Measurements from ENCODE around the gene B9D2.

B9D2 gene

GRCh38 chr19:41325947-41326706, 37.8 kb downstream of the B9D2 start:
- DNase-seq, result no peak

GRCh38 chr19:41325640-41325946, 38.4 kb downstream of the B9D2 start:
- DNase-seq, result no peak

DNA sequence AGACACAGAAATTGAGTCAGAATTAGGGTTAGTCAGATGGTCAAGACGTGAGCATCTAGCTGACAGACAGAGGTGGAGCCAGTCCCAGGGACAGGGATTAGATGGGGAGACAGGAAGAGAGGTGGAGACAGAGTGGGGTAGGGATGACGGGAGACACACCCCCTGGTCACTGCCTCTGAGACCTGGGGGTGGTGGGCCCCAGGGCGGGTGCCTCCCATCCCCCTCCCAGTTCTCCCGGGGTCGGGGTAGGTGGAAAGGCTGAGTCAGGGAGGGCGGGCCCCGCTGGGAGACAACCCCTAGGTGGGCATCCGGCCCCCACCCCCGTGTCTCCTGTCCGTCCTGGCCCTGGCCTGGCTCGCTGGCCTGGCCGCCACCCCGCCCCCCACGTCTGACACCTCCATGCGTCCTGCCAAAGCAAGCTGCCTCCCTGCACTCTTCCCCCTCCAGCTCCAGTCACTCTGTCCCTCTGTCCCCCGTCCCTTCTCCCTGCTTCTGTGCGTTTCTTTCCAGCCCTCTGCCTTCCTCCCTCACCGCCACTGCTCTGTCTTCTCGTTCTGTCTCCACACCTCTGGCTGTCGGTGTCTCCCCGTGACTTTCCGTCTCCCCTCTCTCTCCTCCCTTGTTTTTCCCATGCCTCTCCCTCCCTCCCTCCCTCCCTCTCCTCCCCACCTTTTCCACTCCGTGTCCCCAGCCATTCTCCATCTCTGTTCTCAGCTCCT, 38.9 kb downstream of the B9D2 start:
- DNase-seq, result no peak

GRCh38 chr19:41324231-41324702, 39.7 kb downstream of the B9D2 start:
- DNase-seq, result no peak

- DNase-seq, result no peak
These were observed 40.4 kb downstream of the B9D2 start for GRCh38 chr19:41323430-41324125.

DNA sequence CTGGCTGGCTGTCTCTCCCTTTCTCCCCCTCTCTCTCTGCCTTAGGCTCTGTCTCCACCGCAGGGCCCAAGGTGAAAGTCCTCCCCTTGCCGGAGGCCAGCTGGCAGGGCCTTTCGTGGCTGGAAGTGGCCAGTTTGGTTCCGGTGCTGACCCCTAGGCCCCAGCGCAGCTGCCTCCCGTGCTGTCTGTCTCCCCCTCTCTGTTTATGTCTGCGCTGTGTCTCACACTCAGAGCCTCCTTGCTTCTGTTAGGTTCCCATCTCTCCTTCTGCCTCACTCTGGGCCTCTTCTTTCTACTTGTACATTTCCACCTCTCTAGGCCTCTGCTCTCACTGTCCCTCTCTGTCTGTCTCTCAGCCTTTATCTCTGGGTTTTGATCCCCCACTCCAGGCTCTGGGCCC, 40.9 kb downstream of the B9D2 start:
- DNase-seq, result no peak

DNA sequence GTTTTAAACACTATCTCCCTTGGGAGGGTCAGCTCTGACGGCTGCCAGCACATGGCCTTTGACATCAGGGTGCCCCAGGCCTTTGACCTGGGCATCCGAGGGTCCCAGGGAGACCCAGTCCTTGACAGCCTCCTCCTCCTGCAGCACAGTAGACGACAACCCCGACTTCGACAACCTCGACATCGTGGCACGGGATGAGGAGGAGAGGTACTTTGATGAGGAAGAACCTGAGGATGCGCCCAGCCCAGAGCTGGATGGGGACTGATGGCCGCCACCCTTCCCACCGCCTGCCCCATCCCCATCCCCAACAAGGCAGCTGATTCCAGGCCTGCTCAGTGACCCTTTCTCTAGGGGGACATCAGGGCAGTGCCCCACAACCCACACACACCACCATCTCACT, 41.5 kb downstream of the B9D2 start:
- DNase-seq, result no peak

DNA sequence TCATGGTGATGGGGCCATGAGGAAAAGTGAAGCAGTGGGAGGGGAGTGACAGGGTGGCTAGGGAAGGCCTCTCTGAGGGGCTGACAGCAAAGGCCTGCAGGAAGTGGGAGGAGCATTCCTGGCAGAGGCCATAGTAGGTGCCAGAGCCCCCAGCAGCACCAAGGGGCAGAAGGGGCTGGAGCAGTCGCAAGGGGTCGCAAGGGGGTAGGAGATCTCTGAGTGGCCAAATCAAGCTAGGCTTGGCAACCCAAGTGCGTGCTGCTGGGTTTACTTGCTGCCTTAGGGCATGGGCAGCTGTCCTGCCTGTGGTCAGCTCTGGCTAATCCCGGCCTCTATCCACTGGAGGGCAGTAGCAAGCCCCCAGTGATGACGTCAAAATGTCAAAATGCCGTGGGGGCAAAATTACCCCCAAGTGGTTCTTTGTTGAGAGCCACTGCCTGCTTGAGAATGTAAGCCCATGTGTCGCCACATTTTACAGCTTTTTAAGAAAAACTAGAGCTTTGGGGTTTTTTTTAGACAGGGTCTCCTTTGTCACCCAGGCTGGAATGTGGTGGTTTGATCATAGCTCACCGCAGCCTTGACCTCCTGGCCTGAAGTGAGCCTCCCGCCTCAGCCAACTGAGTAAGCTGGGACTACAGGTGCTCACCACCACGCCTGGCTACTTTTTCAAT, 42.2 kb downstream of the B9D2 start:
- no peak for DNase-seq

GRCh38 chr19:41321204-41321599, 42.7 kb downstream of the B9D2 start:
- no peak for DNase-seq

- DNase-seq, result no peak
These were observed 43.4 kb downstream of the B9D2 start for GRCh38 chr19:41320568-41320967.

GRCh38 chr19:41320185-41320518, 43.8 kb downstream of the B9D2 start:
- DNase-seq, result no peak

GRCh38 chr19:41319500-41320184, 44.3 kb downstream of the B9D2 start:
- no peak for DNase-seq

DNA sequence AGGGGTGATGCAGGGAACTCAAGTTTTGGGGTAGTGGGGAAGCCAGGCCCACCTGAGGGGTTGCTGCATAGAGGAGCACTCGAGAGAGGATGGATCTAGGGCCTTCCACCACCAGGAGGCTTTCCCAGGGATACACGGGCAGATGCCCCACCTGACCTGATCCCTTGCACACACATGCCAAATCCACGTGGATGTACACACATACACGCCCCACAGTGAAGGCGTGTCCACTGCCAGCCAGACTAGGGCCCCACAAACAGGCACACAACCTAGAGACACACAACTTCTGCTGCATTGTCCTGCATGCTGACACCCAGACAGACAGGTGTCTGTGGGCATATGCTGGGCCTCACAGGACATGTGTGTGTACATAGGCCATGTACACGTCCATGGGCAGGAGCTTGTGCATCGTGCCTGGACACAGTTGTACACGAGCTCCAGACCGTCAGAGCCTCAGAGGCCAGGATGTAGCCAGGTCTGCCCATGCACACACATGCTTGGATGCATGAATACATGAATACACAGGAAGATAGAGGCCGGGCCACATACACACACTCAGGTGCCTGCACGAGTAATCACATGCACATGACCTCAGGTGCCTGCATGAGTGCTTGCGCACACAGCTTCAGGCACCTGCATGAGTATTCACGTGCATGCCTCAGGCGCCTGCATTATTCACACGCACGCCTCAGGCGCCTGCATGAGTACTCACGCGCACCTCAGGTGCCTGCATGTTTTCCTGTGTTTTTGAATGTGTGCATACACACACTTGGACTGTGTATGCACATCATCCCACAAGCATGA, 45.1 kb downstream of the B9D2 start:
- no peak for DNase-seq

DNA sequence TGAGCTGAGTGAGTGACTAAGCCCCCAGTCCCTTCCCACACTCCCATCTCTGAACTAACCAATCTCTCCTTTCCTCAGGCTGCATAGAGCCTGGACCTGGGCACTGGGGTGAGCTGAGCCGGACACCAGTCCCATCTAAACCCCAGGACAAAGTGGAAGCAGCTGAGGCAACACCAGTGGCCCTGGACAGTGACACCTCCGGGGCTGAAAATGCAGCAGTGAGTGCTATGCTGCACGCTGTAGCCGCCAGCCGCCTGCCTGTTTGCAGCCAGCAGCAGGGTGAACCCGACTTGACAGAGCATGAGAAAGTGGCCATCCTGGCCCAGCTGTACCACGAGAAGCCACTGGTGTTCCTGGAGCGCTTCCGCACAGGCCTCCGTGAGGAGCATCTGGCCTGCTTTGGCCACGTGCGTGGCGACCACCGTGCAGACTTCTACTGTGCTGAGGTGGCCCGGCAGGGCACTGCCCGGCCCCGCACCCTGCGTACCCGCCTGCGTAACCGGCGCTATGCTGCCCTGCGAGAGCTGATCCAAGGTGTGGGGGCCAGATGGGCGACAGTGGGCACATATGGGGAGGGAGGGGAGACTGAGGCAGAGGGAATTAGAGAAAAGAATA, 47.5 kb downstream of the B9D2 start:
- DNase-seq, result no peak

GRCh38 chr19:41311613-41312012, 52.3 kb downstream of the B9D2 start:
- DNase-seq, result no peak

GRCh38 chr19:41311072-41311471, 52.9 kb downstream of the B9D2 start:
- DNase-seq, result no peak

- peak; percentile 75 for DNase-seq
These were observed 53.7 kb downstream of the B9D2 start, which contains the start of gene CCDC97 for GRCh38 chr19:41310033-41310831. CCDC97 (plus strand) TSS chr19:41310172; CDS start chr19:41310311, 139 bp downstream.

GRCh38 chr19:41309180-41310032, 54.5 kb downstream of the B9D2 start:
- DNase-seq, result no peak

DNA sequence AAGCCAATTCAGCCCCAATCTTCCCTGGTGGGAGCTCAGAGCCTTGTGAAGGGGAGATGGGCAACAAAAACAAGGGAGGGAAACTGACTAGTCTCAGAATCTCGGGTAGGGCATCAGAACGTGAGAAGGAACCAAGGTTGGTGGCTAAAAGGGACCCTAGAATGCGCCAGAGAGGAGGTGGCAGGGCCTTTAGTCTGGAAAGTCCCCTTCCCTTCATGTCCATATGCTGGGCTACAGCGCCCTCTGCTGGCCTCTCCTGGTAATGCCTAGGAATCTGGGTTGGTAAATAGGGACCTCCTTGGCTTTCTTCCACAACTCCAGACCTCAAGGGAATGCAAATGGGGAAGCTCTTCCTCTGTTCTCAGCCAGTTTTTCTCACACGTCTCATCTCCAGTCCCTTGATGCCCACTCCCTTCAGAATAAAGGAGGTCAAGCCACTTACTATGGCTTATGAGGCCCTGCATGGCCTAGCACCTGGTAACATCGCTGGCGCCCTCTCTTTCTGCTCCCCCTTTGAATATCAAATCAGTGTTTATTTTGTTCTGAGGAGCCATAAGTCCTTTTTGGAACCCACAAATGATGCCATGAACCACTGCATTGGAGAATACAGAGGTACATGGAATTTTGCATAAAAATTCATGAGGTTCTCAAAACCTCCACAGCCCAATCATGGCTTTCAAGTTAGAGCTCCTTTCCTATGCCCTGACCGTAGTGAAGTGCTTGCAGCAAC, 55.3 kb downstream of the B9D2 start:
- DNase-seq, result peak; percentile 67

Measured in NCI-H1092 (cell line).